Effector memory CD8-positive, alpha-beta T cell (primary cell): ENCODE measurements around the gene TBL3.
A peak's percentile ranks its signal among the peaks of the same experiment; 100 is the strongest.

Experiments used
- ATAC-seq: fragments of 150-1000 bp; cut with Tn5 transposase; replicated peaks from 2 replicates; pipeline ENCODE4 v1.10.0; 2021; ENCODE audit warnings: mild to moderate bottlenecking, moderate library complexity
- DNase-seq, 3 experiments: peaks; one replicate each; pipeline ENCODE4 v3.0.0; 2021
- H3K27ac Mint-ChIP-seq, 2 donors: one replicate each; pipeline ENCODE4 v1.8.0; 2022; ENCODE audit warnings: mild to moderate bottlenecking in 2 of 2, mixed read lengths in 2 of 2, moderate library complexity in 2 of 2
- H3K27me3 Mint-ChIP-seq, 2 donors: one replicate each; pipeline ENCODE4 v1.8.0; 2022; ENCODE audit warnings: mixed read lengths in 2 of 2
- H3K36me3 Mint-ChIP-seq: one replicate; pipeline ENCODE4 v1.8.0; 2022; ENCODE audit warnings: mild to moderate bottlenecking, moderate library complexity, mixed read lengths; ENCODE audit not compliant: insufficient read depth
- H3K4me1 Mint-ChIP-seq, 2 donors: one replicate each; pipeline ENCODE4 v1.8.0; 2022; ENCODE audit warnings: low read depth in 2 of 2, mixed read lengths in 2 of 2
- H3K4me3 Mint-ChIP-seq, 2 donors: one replicate each; pipeline ENCODE4 v1.8.0; 2022; ENCODE audit warnings: mild to moderate bottlenecking in 2 of 2, mixed read lengths in 2 of 2, moderate library complexity in 2 of 2
- H3K9me3 Mint-ChIP-seq, 2 donors: one replicate each; pipeline ENCODE4 v1.8.0; 2022; ENCODE audit warnings: mixed read lengths in 2 of 2

TBL3 gene

GRCh38 chr16:1964506-1965395 lies 7.1 kb upstream of the TBL3 start, which contains the start of gene RPS2:
Gene RPS2, minus strand, starts transcription at chr16:1964826. Its CDS starts 201 bp downstream, at chr16:1964625.
- Mint-ChIP-seq H3K27ac (peak within 1 kb of the TSS; percentile 98 to 99), H3K9me3 (no peaks in the 10 kb centered on the region), H3K36me3 (peaks cover 64% of the 10 kb centered on the region), H3K4me1 (peaks cover 43 to 53% of the 10 kb centered on the region in 2 donors), H3K27me3 (no peaks in the 10 kb centered on the region), H3K4me3 (peak within 1 kb of the TSS; percentile 92 to 95)
- DNase-seq (peak; percentile 94 to 97 (median 94)), ATAC-seq (peak; percentile 90)

GRCh38 chr16:1965396-1966001 lies 6.4 kb upstream of the TBL3 start:
- DNase-seq (no peak), ATAC-seq (no peak)
- H3K27ac Mint-ChIP-seq = peak overlapping the region; percentile 98 to 99
- peaks cover 36 to 46% of the 10 kb centered on the region in 2 donors for H3K4me1 Mint-ChIP-seq
- H3K9me3 Mint-ChIP-seq = no peaks in the 10 kb centered on the region
- peaks cover 58% of the 10 kb centered on the region for H3K36me3 Mint-ChIP-seq
- no peaks in the 10 kb centered on the region for H3K27me3 Mint-ChIP-seq
- H3K4me3 Mint-ChIP-seq = peak overlapping the region; percentile 92 to 95

DNA sequence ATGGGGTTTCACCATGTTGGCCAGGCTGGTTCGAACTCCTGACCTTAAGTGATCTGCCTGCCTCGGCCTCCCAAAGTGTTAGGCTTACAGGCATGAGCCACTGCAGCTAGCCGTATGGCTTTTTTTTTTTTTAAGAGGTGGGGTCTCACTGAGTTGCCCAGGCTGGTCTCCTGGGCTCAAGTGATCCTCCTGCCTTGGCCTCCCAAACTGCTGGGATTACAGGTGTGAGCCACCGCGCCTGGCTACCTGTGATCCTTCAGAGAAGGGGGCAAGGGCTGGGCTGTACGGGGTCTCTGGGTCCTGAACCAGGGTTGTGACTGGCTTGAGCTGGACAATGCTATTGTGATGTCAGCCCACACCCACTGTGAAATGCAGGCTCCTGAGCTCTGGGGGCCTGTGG lies 5.4 kb upstream of the TBL3 start, which contains the start of gene RNF151:
RNF151 (plus strand) TSS at position 397 of the 400 bp plus-strand sequence. CDS start 26 bp downstream, outside the sequence.
- Mint-ChIP-seq H3K36me3 (peaks cover 51% of the 10 kb centered on the region), H3K4me3 (peak within 1 kb of the TSS; percentile 92 to 95), H3K27ac (peak within 1 kb of the TSS; percentile 98 to 99), H3K27me3 (no peaks in the 10 kb centered on the region), H3K9me3 (no peaks in the 10 kb centered on the region), H3K4me1 (peaks cover 34 to 44% of the 10 kb centered on the region in 2 donors)
- DNase-seq (no peak), ATAC-seq (no peak)

DNA sequence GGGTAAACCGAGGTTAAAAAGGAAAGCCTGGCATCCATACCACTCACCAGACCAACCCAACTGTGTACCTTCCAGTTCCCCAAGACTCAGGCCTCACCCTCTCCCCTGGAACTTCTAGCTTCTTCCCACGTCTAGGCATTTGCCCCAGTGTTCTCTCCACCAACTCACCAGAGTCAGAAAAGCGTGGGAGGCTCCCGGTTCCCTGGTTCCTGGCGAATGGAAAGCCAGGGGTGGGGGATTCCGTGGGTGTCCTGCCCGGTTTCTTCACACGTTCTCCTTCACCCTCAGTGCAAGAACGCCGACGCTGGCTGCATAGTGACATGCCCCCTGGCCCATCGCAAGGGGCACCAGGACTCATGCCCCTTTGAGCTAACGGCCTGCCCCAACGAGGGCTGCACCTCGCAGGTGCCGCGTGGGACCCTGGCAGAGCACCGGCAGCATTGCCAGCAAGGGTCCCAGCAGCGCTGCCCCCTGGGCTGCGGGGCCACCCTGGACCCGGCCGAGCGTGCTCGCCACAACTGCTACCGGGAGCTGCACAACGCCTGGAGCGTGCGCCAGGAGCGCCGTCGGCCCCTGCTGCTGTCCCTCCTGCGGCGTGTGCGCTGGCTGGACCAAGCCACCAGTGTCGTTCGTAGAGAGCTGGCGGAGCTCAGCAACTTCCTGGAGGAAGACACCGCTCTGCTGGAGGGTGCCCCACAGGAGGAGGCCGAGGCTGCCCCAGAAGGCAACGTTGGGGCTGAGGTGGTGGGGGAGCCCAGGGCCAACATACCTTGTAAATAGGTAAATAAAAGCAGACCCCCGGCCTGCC lies 3.5 kb upstream of the TBL3 start:
- H3K4me3 Mint-ChIP-seq = peak overlapping the region in 1 of 2 donors; percentile 17
- peaks cover 39 to 40% of the 10 kb centered on the region in 2 donors for H3K4me1 Mint-ChIP-seq
- H3K9me3 Mint-ChIP-seq = no peaks in the 10 kb centered on the region
- DNase-seq (no peak), ATAC-seq (no peak)
- no peaks in the 10 kb centered on the region for H3K27me3 Mint-ChIP-seq
- no peak overlapping the region for H3K27ac Mint-ChIP-seq
- peaks cover 38% of the 10 kb centered on the region for H3K36me3 Mint-ChIP-seq

DNA sequence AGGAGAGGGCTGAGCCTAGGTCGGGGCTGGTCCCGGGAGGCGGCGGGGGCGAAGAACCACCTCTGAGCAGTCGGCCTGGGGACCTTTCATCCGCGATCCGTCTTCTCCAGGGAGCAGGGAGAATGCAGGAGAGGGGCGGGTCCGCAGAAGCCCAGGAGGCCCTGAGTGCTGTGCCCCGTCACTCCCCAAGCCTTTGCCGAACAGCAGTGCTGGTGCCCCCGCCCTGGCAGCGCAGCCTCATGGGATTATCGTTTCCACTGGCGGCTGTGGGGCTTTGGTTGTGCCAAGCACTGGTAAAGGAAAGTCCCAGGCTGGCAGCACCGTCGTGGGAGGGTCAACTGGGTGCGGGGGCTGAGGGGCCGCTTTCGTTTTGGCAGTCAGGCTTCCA lies 631 bp downstream of the TBL3 start:
- H3K4me1 Mint-ChIP-seq = peaks cover 19 to 20% of the 10 kb centered on the region in 2 donors
- H3K9me3 Mint-ChIP-seq = no peaks in the 10 kb centered on the region
- DNase-seq (no peak), ATAC-seq (no peak)
- no peaks in the 10 kb centered on the region for H3K27me3 Mint-ChIP-seq
- peak overlapping the region; percentile 98 for H3K27ac Mint-ChIP-seq
- peak overlapping the region; percentile 98 for H3K4me3 Mint-ChIP-seq
- H3K36me3 Mint-ChIP-seq = peaks cover 26% of the 10 kb centered on the region

DNA sequence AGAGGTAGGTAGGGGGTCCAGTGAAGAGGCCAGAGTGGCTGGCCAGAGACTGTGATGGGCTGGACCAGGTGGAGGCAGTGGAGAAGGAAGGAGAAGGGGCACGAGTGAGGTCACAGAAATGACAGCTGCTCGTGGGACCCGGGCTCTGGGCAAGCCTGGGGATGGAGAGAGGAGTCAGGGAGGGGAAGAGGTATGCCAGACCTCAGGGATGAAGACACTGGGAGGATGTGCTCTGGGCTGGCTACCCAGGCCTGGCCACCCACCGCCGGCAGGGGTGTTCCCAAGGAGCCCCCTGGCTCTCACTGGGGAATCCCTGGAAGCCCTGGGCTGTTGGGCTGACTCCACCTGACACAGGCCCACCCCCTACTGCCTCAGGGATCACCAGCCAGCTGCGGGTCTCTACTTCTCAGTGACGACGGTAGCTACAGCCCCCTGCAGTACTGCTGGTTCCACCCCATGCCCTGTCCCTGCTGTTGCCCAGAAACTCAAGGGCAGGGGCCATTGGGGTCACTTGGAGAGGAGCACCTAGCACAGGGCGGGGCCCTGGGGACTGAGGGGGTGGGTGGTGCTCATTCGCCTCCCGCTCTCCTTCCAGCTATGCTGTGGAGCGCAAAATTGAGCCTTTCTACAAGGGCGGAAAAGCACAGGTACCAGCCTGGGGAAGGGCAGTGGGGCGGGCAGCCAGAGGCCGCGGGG lies 1.8 kb downstream of the TBL3 start:
- Mint-ChIP-seq H3K27ac (peak overlapping the region in 1 of 2 donors; percentile 98), H3K36me3 (peaks cover 28% of the 10 kb centered on the region), H3K4me1 (peaks cover 19 to 20% of the 10 kb centered on the region in 2 donors), H3K27me3 (no peaks in the 10 kb centered on the region), H3K4me3 (peak overlapping the region; percentile 4 to 98), H3K9me3 (no peaks in the 10 kb centered on the region)
- no peak for DNase-seq
- ATAC-seq = no peak

- ATAC-seq (no peak), DNase-seq (no peak)
- Mint-ChIP-seq H3K27me3 (no peaks in the 10 kb centered on the region), H3K9me3 (no peaks in the 10 kb centered on the region), H3K4me3 (peak overlapping the region; percentile 23 to 40), H3K4me1 (peaks cover 19 to 20% of the 10 kb centered on the region in 2 donors), H3K36me3 (peaks cover 29% of the 10 kb centered on the region), H3K27ac (no peak overlapping the region)
Measured at GRCh38 chr16:1974157-1975070, 2.6 kb downstream of the TBL3 start.

GRCh38 chr16:1975432-1976215 lies 3.8 kb downstream of the TBL3 start:
- Mint-ChIP-seq H3K27me3 (peaks cover 0 to 7% of the 10 kb centered on the region in 2 donors), H3K4me3 (no peak overlapping the region), H3K4me1 (peaks cover 19 to 20% of the 10 kb centered on the region in 2 donors), H3K27ac (no peak overlapping the region), H3K9me3 (no peaks in the 10 kb centered on the region), H3K36me3 (peaks cover 30% of the 10 kb centered on the region)
- DNase-seq = no peak
- no peak for ATAC-seq

- Mint-ChIP-seq H3K36me3 (peaks cover 30% of the 10 kb centered on the region), H3K27ac (no peak overlapping the region), H3K9me3 (no peaks in the 10 kb centered on the region), H3K4me3 (no peak overlapping the region), H3K27me3 (peaks cover 0 to 12% of the 10 kb centered on the region in 2 donors), H3K4me1 (peaks cover 15 to 19% of the 10 kb centered on the region in 2 donors)
- ATAC-seq (no peak), DNase-seq (no peak)
Measured at GRCh38 chr16:1976216-1976520, 4.3 kb downstream of the TBL3 start.

GRCh38 chr16:1976951-1977874 lies 5.4 kb downstream of the TBL3 start:
- Mint-ChIP-seq H3K4me1 (peaks cover 5 to 10% of the 10 kb centered on the region in 2 donors), H3K27me3 (peaks cover 0 to 23% of the 10 kb centered on the region in 2 donors), H3K36me3 (peaks cover 27% of the 10 kb centered on the region), H3K27ac (no peak overlapping the region), H3K9me3 (no peaks in the 10 kb centered on the region), H3K4me3 (no peak overlapping the region)
- ATAC-seq (no peak), DNase-seq (no peak)

DNA sequence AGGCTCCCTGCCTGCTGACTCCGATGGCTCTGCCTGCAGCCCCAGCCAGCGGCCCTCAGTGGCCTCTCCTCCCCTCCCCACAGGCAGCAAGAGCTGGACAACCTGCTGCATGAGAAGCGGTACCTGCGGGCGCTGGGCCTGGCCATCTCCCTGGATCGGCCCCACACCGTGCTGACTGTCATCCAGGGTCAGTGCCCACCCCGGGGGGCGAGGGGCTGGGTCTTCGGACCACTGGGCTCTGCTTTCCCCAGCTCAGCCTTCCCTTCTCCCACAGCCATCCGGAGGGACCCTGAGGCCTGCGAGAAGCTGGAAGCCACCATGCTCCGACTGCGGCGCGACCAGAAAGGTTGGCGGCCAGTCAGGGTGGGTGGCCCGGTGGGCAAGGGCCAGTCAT lies 6.0 kb downstream of the TBL3 start:
- H3K36me3 Mint-ChIP-seq = peaks cover 27% of the 10 kb centered on the region
- no peak overlapping the region for H3K4me3 Mint-ChIP-seq
- H3K27me3 Mint-ChIP-seq = peaks cover 0 to 30% of the 10 kb centered on the region in 2 donors
- H3K4me1 Mint-ChIP-seq = peaks cover 2 to 8% of the 10 kb centered on the region in 2 donors
- H3K27ac Mint-ChIP-seq = no peak overlapping the region
- DNase-seq = no peak
- no peak for ATAC-seq
- no peaks in the 10 kb centered on the region for H3K9me3 Mint-ChIP-seq
